Activated naive CD8-positive, alpha-beta T cell treated with anti-CD3 and anti-CD28 coated beads, Interleukin-2, amount 10 ng/mL, durations not matched to agents 7 days and 5 days (primary cell): Measurements from ENCODE around the gene PYM1. TPM values are rescaled to one million over a fixed set of nuclear protein-coding genes. Genes with fewer than 3 reads are reported as not detected.
A peak's percentile ranks its signal among the peaks of the same experiment; 100 is the strongest.
"Not testable (repeated sequence)": the region's sequence is repeated elsewhere in the genome, so short reads cannot be mapped to it uniquely, and the experiment has no call there.

ENCODE experiments used
- ATAC-seq: fragments of 150-1000 bp; cut with Tn5 transposase; one replicate; pipeline ENCODE4 v1.10.0; 2021; ENCODE audit warnings: low read depth, moderate library complexity
- POLR2A ChIA-PET: fragments of 350-600 bp; sonication (Branson Sonifier 250); formaldehyde crosslinking; loops from one replicate; lab custom pipeline; 2021; ENCODE audit warnings: antibody characterized with exemption; lab: Charles Lee
- DNase-seq: peaks from one replicate; pipeline ENCODE4 v3.0.0; 2021
- H3K27ac Mint-ChIP-seq: one replicate; pipeline ENCODE4 v1.8.0; 2022; ENCODE audit warnings: mild to moderate bottlenecking, mixed read lengths
- H3K27me3 Mint-ChIP-seq: one replicate; pipeline ENCODE4 v1.8.0; 2022; ENCODE audit warnings: mild to moderate bottlenecking, moderate library complexity, mixed read lengths
- H3K36me3 Mint-ChIP-seq: one replicate; pipeline ENCODE4 v1.8.0; 2021; ENCODE audit warnings: mild to moderate bottlenecking, mixed read lengths
- H3K4me1 Mint-ChIP-seq: one replicate; pipeline ENCODE4 v1.8.0; 2021; ENCODE audit warnings: mixed read lengths
- H3K4me3 Mint-ChIP-seq: one replicate; pipeline ENCODE4 v1.8.0; 2022; ENCODE audit warnings: mild to moderate bottlenecking, moderate library complexity, mixed read lengths
- H3K9me3 Mint-ChIP-seq: one replicate; pipeline ENCODE4 v1.8.0; 2021; ENCODE audit warnings: mixed read lengths
- total RNA-seq, 2 experiments: library from RNA; stranded (reverse); gene quantifications; one replicate each; pipeline ENCODE4 v1.2.3, GENCODE V29; 2021

The PYM1 gene
- total RNA-seq, 2 experiments from 2014 or later, result 48.3 to 48.7 TPM

GRCh38 chr12:55923648-55924047, 4.0 kb downstream of the PYM1 start:
- not testable (repeated sequence) for DNase-seq, H3K27ac Mint-ChIP-seq, ATAC-seq, H3K4me3 Mint-ChIP-seq, H3K27me3 Mint-ChIP-seq, H3K9me3 Mint-ChIP-seq
- Mint-ChIP-seq H3K4me1 (peaks cover 43% of the 10 kb centered on the region), H3K36me3 (peaks cover 26% of the 10 kb centered on the region)
- POLR2A ChIA-PET, result interaction anchor here (7.4 kb wide), 1 partner anchor 16 kb away, joined by 76 read pairs; no protein-coding TSS in a partner anchor

GRCh38 chr12:55922126-55922525, 5.6 kb downstream of the PYM1 start:
- Mint-ChIP-seq H3K4me1 (peaks cover 45% of the 10 kb centered on the region), H3K4me3 (no peak overlapping the region), H3K36me3 (peaks cover 26% of the 10 kb centered on the region), H3K27ac (no peak overlapping the region), H3K27me3 (no peaks in the 10 kb centered on the region), H3K9me3 (no peaks in the 10 kb centered on the region)
- POLR2A ChIA-PET, result interaction anchor here (1.0 kb wide), 1 partner anchor 18 kb away, joined by 6 read pairs; no protein-coding TSS in a partner anchor
- DNase-seq (no peak), ATAC-seq (no peak)

- H3K27ac Mint-ChIP-seq, H3K4me3 Mint-ChIP-seq, H3K27me3 Mint-ChIP-seq, H3K9me3 Mint-ChIP-seq, ATAC-seq, DNase-seq: not testable (repeated sequence)
- Mint-ChIP-seq H3K36me3 (peaks cover 33% of the 10 kb centered on the region), H3K4me1 (peaks cover 41% of the 10 kb centered on the region)
- POLR2A ChIA-PET, result interaction anchor here (1.5 kb wide), 1 partner anchor 9 kb away, joined by 3 read pairs; the partner anchor contains the start of gene PYM1
Observed at GRCh38 chr12:55919032-55919431, 8.7 kb downstream of the PYM1 start.

DNA sequence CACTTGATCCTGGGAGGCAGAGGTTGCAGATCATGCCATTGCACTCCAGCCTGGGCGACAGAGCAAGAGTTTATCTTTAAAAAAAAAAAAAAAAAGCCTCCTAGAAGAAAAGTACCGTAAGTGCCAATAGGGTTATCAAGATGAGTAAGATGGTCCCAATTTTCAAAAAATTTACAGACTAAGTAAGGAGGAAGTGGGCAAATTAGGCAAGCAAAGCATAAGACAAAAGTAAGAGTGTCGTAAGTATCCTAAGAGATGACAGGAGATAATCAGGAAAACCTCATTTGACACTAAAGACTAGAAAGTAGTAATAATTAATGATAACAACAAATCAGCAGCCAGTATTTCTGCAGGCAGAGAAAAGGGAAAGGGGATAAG, 12.2 kb downstream of the PYM1 start:
- no peaks in the 10 kb centered on the region for H3K27me3 Mint-ChIP-seq
- H3K4me3 Mint-ChIP-seq, result peak overlapping the region; percentile 6
- H3K9me3 Mint-ChIP-seq, result no peaks in the 10 kb centered on the region
- peaks cover 35% of the 10 kb centered on the region for H3K36me3 Mint-ChIP-seq
- POLR2A ChIA-PET, result interaction anchor here (1.0 to 1.4 kb wide), 2 partner anchors 11 to 29 kb away, joined by 3 to 5 read pairs; partner anchors contain the start of gene PYM1
- H3K27ac Mint-ChIP-seq, result peak overlapping the region; percentile 50
- ATAC-seq, result no peak
- peaks cover 27% of the 10 kb centered on the region for H3K4me1 Mint-ChIP-seq
- DNase-seq, result no peak

DNA sequence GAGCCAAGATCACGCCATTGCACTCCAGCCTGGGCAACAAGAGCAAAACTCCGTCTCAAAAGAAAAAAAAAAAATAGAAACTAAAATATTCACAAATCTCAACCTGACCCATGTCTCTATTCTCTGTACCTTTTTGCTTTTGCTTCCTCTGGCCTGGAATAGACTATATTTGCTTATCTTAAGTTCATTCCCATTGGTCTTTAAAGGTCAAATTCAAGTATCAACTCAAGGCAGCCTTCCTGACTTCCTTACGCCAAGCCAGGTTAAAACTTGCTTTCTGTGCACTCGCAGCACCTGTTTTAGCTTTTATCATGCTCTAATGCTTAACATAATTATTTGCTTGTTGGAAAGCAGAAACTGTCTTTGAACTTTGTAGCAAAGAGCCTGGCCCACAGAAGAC, 14.8 kb downstream of the PYM1 start:
- ATAC-seq, result no peak
- Mint-ChIP-seq H3K27ac (no peak overlapping the region), H3K27me3 (no peaks in the 10 kb centered on the region), H3K36me3 (peaks cover 34% of the 10 kb centered on the region), H3K4me3 (no peak overlapping the region), H3K9me3 (no peaks in the 10 kb centered on the region), H3K4me1 (peaks cover 25% of the 10 kb centered on the region)
- no peak for DNase-seq
- POLR2A ChIA-PET, result interaction anchor here (0.7 kb wide), 1 partner anchor 9 kb away, joined by 4 read pairs; no protein-coding TSS in a partner anchor

DNA sequence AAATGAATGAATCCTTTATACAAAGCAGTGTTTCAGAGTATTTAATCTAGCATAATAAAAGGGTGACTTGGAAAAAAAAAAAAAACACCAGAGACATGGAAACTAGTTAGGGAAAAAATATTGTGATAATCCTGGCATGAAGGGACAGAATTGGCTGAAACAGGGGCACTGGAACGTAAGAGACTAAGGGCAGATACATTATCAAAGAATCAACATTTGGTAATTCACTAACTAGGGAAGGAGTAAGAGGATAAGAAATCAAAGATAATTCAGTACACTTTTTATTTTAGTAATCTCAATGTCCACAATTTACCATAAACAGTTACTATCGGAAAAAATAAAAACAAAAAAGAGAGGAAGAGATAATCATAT, 18.2 kb downstream of the PYM1 start:
- H3K4me3 Mint-ChIP-seq, result no peak overlapping the region
- POLR2A ChIA-PET, result interaction anchor here (1.1 kb wide), 1 partner anchor 21 kb away, joined by 4 read pairs; no protein-coding TSS in a partner anchor
- no peaks in the 10 kb centered on the region for H3K9me3 Mint-ChIP-seq
- DNase-seq (no peak), ATAC-seq (no peak)
- H3K27ac Mint-ChIP-seq, result no peak overlapping the region
- H3K4me1 Mint-ChIP-seq, result peaks cover 9% of the 10 kb centered on the region
- no peaks in the 10 kb centered on the region for H3K27me3 Mint-ChIP-seq
- H3K36me3 Mint-ChIP-seq, result peaks cover 13% of the 10 kb centered on the region

DNA sequence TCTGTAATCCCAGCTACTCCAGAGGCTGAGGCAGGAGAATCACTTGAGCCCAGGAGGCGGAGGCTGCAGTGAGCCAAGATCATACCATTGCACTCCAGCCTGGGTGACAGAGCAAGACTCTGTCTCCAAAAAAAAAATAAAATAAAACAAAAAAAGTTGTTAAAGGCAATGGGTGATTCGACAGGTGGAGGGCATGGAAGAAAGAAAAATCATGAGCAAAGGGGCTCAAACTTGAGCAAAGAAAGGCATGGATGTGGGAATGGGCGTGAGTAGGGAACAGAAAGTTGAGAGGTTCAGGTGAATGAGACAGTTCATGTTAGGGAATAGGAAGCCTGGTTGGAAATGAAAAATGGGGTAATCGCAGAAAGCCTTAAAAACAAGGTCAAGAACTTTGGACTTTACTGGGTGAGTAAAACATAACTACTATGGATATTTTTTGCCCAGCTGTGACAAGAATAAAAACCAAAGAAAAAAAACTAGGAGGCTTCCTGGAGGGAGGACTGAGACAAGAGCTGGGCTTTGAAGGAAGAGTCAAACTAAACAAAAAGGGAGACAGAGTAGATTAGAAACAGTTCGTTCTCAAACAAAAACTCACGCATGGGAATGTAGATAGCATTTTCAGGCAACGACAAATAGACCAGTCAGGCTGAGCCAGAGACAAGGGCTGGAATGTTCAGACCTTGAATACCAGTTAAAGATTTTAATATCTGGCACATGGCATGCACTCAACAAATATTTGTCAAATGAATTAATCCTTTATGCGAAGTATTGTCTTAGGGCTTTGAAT, 18.8 kb downstream of the PYM1 start:
- Mint-ChIP-seq H3K4me3 (no peak overlapping the region), H3K9me3 (no peaks in the 10 kb centered on the region)
- POLR2A ChIA-PET, result interaction anchor here (1.1 kb wide), 2 partner anchors 21 to 31 kb away, joined by 4 read pairs; no protein-coding TSS in a partner anchor

GRCh38 chr12:55906056-55906455, 21.6 kb downstream of the PYM1 start:
- Mint-ChIP-seq H3K4me1 (peaks cover 4% of the 10 kb centered on the region), H3K27me3 (no peaks in the 10 kb centered on the region), H3K36me3 (peaks cover 17% of the 10 kb centered on the region), H3K27ac (no peak overlapping the region), H3K4me3 (no peak overlapping the region), H3K9me3 (no peaks in the 10 kb centered on the region)
- DNase-seq (no peak), ATAC-seq (no peak)
- POLR2A ChIA-PET, result interaction anchor here (0.6 kb wide), 1 partner anchor 147 kb away, joined by 3 read pairs; no protein-coding TSS in a partner anchor

More for the DNA sequence above, 18.8 kb downstream of the PYM1 start:
- peaks cover 5% of the 10 kb centered on the region for H3K4me1 Mint-ChIP-seq
- H3K27ac Mint-ChIP-seq, result no peak overlapping the region
- DNase-seq (no peak), ATAC-seq (no peak)
- H3K36me3 Mint-ChIP-seq, result peaks cover 9% of the 10 kb centered on the region
- H3K27me3 Mint-ChIP-seq, result no peaks in the 10 kb centered on the region

- peaks cover 17% of the 10 kb centered on the region for H3K36me3 Mint-ChIP-seq
- POLR2A ChIA-PET, result no interaction called here
- H3K9me3 Mint-ChIP-seq, result no peaks in the 10 kb centered on the region
- no peaks in the 10 kb centered on the region for H3K27me3 Mint-ChIP-seq
- no peak for ATAC-seq
- no peak overlapping the region for H3K4me3 Mint-ChIP-seq
- H3K27ac Mint-ChIP-seq, result no peak overlapping the region
- no peak for DNase-seq
- H3K4me1 Mint-ChIP-seq, result peaks cover 7% of the 10 kb centered on the region
Observed at GRCh38 chr12:55901881-55902490, 25.7 kb downstream of the PYM1 start.

GRCh38 chr12:55899082-55899481, 28.6 kb downstream of the PYM1 start:
- H3K27ac Mint-ChIP-seq, result peak overlapping the region; percentile 37
- peak; percentile 32 for ATAC-seq
- H3K27me3 Mint-ChIP-seq, result no peaks in the 10 kb centered on the region

DNA sequence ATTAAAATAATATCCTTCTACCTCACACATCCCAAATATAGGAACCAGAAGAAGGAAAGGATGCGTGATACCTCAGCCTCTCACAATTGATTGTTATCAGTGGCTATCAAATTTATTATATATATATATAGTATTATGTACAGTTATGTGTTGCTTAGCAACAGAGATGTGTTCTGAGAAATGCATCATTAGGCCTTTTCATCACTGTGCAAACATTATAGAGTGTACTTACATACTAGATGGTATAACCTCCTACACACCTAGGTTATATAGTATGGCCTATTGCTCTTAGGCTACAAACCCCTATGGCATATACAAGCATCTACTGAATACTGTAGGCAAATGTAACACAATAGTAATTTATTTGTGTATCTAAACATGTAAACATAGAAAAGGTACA, 34.0 kb downstream of the PYM1 start:
- Mint-ChIP-seq H3K27ac (no peak overlapping the region), H3K27me3 (no peaks in the 10 kb centered on the region), H3K9me3 (peaks cover 2% of the 10 kb centered on the region), H3K4me1 (no peaks in the 10 kb centered on the region), H3K36me3 (peaks cover 5% of the 10 kb centered on the region), H3K4me3 (no peak overlapping the region)
- ATAC-seq, result no peak
- no peak for DNase-seq
- POLR2A ChIA-PET, result no interaction called here

More at GRCh38 chr12:55899082-55899481, 28.6 kb downstream of the PYM1 start:
- POLR2A ChIA-PET, result interaction anchor here (0.9 kb wide), 2 partner anchors 41 to 81 kb away, joined by 3 read pairs; partner anchors contain the start of genes ORMDL2 and SARNP
- peaks cover 7% of the 10 kb centered on the region for H3K4me1 Mint-ChIP-seq
- no peak overlapping the region for H3K4me3 Mint-ChIP-seq
- H3K36me3 Mint-ChIP-seq, result peaks cover 19% of the 10 kb centered on the region
- no peak for DNase-seq
- H3K9me3 Mint-ChIP-seq, result no peaks in the 10 kb centered on the region

- POLR2A ChIA-PET, result no interaction called here
- Mint-ChIP-seq H3K4me1 (no peaks in the 10 kb centered on the region), H3K27ac (no peak overlapping the region), H3K36me3 (peaks cover 2% of the 10 kb centered on the region), H3K9me3 (peaks cover 2% of the 10 kb centered on the region), H3K27me3 (no peaks in the 10 kb centered on the region), H3K4me3 (no peak overlapping the region)
- no peak for DNase-seq
- no peak for ATAC-seq
Observed at GRCh38 chr12:55891310-55891709, 36.4 kb downstream of the PYM1 start.

- no peak overlapping the region for H3K27ac Mint-ChIP-seq
- H3K36me3 Mint-ChIP-seq, result peaks cover 5% of the 10 kb centered on the region
- H3K4me1 Mint-ChIP-seq, result peaks cover 14% of the 10 kb centered on the region
- ATAC-seq (no peak), DNase-seq (no peak)
- no peak overlapping the region for H3K4me3 Mint-ChIP-seq
- no peaks in the 10 kb centered on the region for H3K27me3 Mint-ChIP-seq
- POLR2A ChIA-PET, result no interaction called here
- H3K9me3 Mint-ChIP-seq, result peaks cover 3% of the 10 kb centered on the region
Observed at GRCh38 chr12:55885113-55885512, 42.6 kb downstream of the PYM1 start.
